HepG2 (cell line): ENCODE measurements around the gene SMAD7. TPM values are rescaled to one million over a fixed set of nuclear protein-coding genes. Genes with fewer than 3 reads are reported as not detected.

Experiments
- DNMT1 ChIP-seq: sonication (generic); formaldehyde crosslinking; IDR thresholded peaks from 2 replicates; pipeline ENCODE4 v1.5.1; 2020; ENCODE audit warnings: mild to moderate bottlenecking, missing genetic modification reagents
- DR1 ChIP-seq: sonication (generic); formaldehyde crosslinking; IDR thresholded peaks from 2 replicates; pipeline ENCODE4 v1.8.0; 2021; ENCODE audit warnings: mild to moderate bottlenecking, missing genetic modification reagents, inconsistent platforms
- ERF ChIP-seq: IDR thresholded peaks from 2 replicates; pipeline ENCODE4 v1.6.1; 2018; ENCODE audit warnings: missing biosample characterization, missing genetic modification reagents
- FOXO4 ChIP-seq: sonication (generic); formaldehyde crosslinking; conservative IDR thresholded peaks from 2 replicates; pipeline ENCODE4 v1.8.1; 2023; ENCODE audit warnings: missing genetic modification reagents
- ISL2 ChIP-seq: sonication (generic); formaldehyde crosslinking; IDR thresholded peaks from 2 replicates; pipeline ENCODE4 v1.5.0; 2020; ENCODE audit warnings: missing genetic modification reagents
- KDM4B ChIP-seq: sonication (generic); formaldehyde crosslinking; IDR thresholded peaks from 2 replicates; pipeline ENCODE4 v1.4.0; 2020; ENCODE audit warnings: missing genetic modification reagents
- KMT2B ChIP-seq: IDR thresholded peaks from 2 replicates; pipeline ENCODE4 v1.6.1; 2016; ENCODE audit warnings: missing genetic modification reagents, missing compliant biosample characterization
- RAD51 ChIP-seq: fragments of 450-650 bp; IDR thresholded peaks from 2 replicates; pipeline ENCODE4 v1.6.1; 2016; ENCODE audit warnings: borderline replicate concordance
- RFXANK ChIP-seq: IDR thresholded peaks from 2 replicates; pipeline ENCODE4 v1.6.1; 2016
- SP140L ChIP-seq: sonication (generic); formaldehyde crosslinking; IDR thresholded peaks from 2 replicates; pipeline ENCODE4 v1.4.0; 2020; ENCODE audit warnings: missing genetic modification reagents, borderline replicate concordance
- SUZ12 ChIP-seq: fragments of 150-350 bp; IDR thresholded peaks from 2 replicates; pipeline ENCODE4 v1.6.1; 2014; ENCODE audit warnings: low read depth, low read length
- ZMAT3 ChIP-seq: sonication (generic); formaldehyde crosslinking; conservative IDR thresholded peaks from 2 replicates; pipeline ENCODE4 v1.7.0; 2021; ENCODE audit warnings: missing genetic modification reagents
- ZNF253 ChIP-seq: sonication (generic); formaldehyde crosslinking; IDR thresholded peaks from 2 replicates; pipeline ENCODE4 v1.8.0; 2022; ENCODE audit warnings: mild to moderate bottlenecking, missing genetic modification reagents, borderline replicate concordance
- ZNF282 ChIP-seq: fragments of 450-650 bp; IDR thresholded peaks from 2 replicates; pipeline ENCODE4 v1.6.1; 2018; ENCODE audit not compliant: partially characterized antibody
- ZNF292 ChIP-seq: sonication (generic); formaldehyde crosslinking; IDR thresholded peaks from 2 replicates; pipeline ENCODE4 v1.8.1; 2022; ENCODE audit warnings: mild to moderate bottlenecking, low read depth, missing genetic modification reagents, borderline replicate concordance
- ZNF33A ChIP-seq: sonication (generic); formaldehyde crosslinking; IDR thresholded peaks from 2 replicates; pipeline ENCODE4 v1.5.1; 2020; ENCODE audit warnings: missing genetic modification reagents, mild to moderate bottlenecking, moderate library complexity, borderline replicate concordance
- ZNF484 ChIP-seq: sonication (generic); formaldehyde crosslinking; IDR thresholded peaks from 2 replicates; pipeline ENCODE4 v1.5.1; 2020; ENCODE audit warnings: mild to moderate bottlenecking, low read depth, missing genetic modification reagents, borderline replicate concordance
- ZNF512B ChIP-seq: sonication (generic); formaldehyde crosslinking; IDR thresholded peaks from 2 replicates; pipeline ENCODE4 v1.5.1; 2020; ENCODE audit warnings: missing genetic modification reagents, mild to moderate bottlenecking, borderline replicate concordance
- ZNF644 ChIP-seq: IDR thresholded peaks from 2 replicates; pipeline ENCODE4 v1.6.1; 2016; ENCODE audit warnings: low read depth
- ZNF660 ChIP-seq: sonication (generic); formaldehyde crosslinking; IDR thresholded peaks from 2 replicates; pipeline ENCODE4 v1.5.1; 2020; ENCODE audit warnings: mild to moderate bottlenecking, low read depth, missing genetic modification reagents, borderline replicate concordance
- ZNF670 ChIP-seq: sonication (generic); formaldehyde crosslinking; IDR thresholded peaks from 2 replicates; pipeline ENCODE4 v1.8.0; 2022; ENCODE audit warnings: mild to moderate bottlenecking, missing genetic modification reagents, borderline replicate concordance
- ZNF672 ChIP-seq: sonication (generic); formaldehyde crosslinking; IDR thresholded peaks from 2 replicates; pipeline ENCODE4 v1.8.1; 2022; ENCODE audit warnings: missing genetic modification reagents
- ZNF790 ChIP-seq: sonication (generic); formaldehyde crosslinking; IDR thresholded peaks from 2 replicates; pipeline ENCODE4 v1.8.0; 2022; ENCODE audit warnings: missing genetic modification reagents, mild to moderate bottlenecking, borderline replicate concordance
- ZNF792 ChIP-seq: IDR thresholded peaks from 2 replicates; pipeline ENCODE4 v1.6.1; 2016
- ZNF878 ChIP-seq: sonication (generic); formaldehyde crosslinking; IDR thresholded peaks from 2 replicates; pipeline ENCODE4 v1.8.1; 2023; ENCODE audit warnings: mild to moderate bottlenecking, missing genetic modification reagents, moderate library complexity
- ZSCAN21 ChIP-seq: sonication (generic); formaldehyde crosslinking; IDR thresholded peaks from 2 replicates; pipeline ENCODE4 v1.8.0; 2022; ENCODE audit warnings: mild to moderate bottlenecking, missing genetic modification reagents, moderate library complexity, borderline replicate concordance
- polyA plus RNA-seq, 8 experiments: library from polyadenylated mRNA; depleted of rRNA in 3 of 8; stranded (reverse) in 7 of 8; unstranded in 1 of 8; fragments of >200 nt; fragmentation: Illumina TruSeq in 4 of 8; extraction: Trizol in 4 of 8; gene quantifications; 2 replicates each; pipeline versions ENCODE4 v1.2.1 to v1.2.3, GENCODE V29; 2011 to 2016; ENCODE audit warnings: low read depth in 4 of 8, missing spikeins in 1 of 8, mixed read lengths in 1 of 8; ENCODE audit not compliant: insufficient read depth in 1 of 8
- total RNA-seq, 5 experiments: library from RNA; depleted of rRNA; stranded (reverse); fragments of >200 nt; fragmentation: Illumina TruSeq; extraction: Trizol; gene quantifications; 2 replicates each; pipeline ENCODE4 v1.2.3, GENCODE V29; 2016; ENCODE audit warnings: low read depth in 1 of 5
- TF ChIP-seq, protein P1 (sequence below): IDR thresholded peaks from 2 replicates; pipeline ENCODE4 v1.6.1; 2012; ENCODE audit warnings: low read depth, low read length, improper control_type of control experiment

SMAD7 gene
- total and polyA plus RNA-seq, 2 of the 13 experiments (the other 11 are each of a cell fraction or from before 2014, with no cell fraction given), result 17.4 to 24.7 TPM

DNA sequence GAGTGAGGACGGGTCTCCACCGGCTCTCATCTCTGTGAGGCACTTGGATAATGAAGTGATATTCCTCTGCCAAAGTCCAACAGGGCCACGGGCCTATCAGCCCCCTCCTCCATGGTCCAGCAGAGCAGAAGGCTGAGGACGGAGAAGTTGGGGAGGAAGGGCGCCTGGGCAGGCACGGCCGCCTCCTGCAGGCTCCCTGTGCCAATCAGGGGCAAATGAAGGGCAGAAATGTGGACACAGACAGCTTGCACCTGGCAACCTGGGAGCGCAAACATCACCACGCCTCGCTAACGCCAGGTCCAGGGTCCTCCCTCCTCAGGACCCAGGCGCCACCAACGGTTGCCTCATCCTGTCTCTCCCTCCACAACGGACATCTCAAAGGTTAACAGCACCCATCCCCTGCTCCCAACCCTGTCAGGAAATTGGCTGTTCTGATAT lies 24.3 kb downstream of the SMAD7 start (continued):
- no peak for TF ChIP-seq ZNF512B (CRISPR knock-in tag)
- no peak for TF ChIP-seq KMT2B (CRISPR knock-in tag)
- TF ChIP-seq, protein P1, sequence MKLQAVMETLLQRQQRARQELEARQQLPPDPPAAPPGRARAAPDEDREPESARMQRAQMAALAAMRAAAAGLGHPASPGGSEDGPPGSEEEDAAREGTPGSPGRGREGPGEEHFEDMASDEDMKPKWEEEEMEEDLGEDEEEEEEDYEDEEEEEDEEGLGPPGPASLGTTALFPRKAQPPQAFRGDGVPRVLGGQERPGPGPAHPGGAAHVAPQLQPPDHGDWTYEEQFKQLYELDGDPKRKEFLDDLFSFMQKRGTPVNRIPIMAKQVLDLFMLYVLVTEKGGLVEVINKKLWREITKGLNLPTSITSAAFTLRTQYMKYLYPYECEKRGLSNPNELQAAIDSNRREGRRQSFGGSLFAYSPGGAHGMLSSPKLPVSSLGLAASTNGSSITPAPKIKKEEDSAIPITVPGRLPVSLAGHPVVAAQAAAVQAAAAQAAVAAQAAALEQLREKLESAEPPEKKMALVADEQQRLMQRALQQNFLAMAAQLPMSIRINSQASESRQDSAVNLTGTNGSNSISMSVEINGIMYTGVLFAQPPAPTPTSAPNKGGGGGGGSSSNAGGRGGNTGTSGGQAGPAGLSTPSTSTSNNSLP, result no peak
- no peak for TF ChIP-seq SP140L
- no peak for TF ChIP-seq ZNF670 (CRISPR knock-in tag)
- TF ChIP-seq ZNF253, result no peak
- TF ChIP-seq ZNF878 (CRISPR knock-in tag), result no peak
- TF ChIP-seq ZNF672 (CRISPR knock-in tag), result no peak
- no peak for TF ChIP-seq KDM4B (CRISPR knock-in tag)
- TF ChIP-seq ZNF282, result no peak
- no peak for TF ChIP-seq DR1 (CRISPR knock-in tag)
- no peak for TF ChIP-seq ZNF644 (CRISPR knock-in tag)
- TF ChIP-seq RFXANK (CRISPR knock-in tag), result no peak
- no peak for TF ChIP-seq RAD51
- no peak for TF ChIP-seq DNMT1
- no peak for TF ChIP-seq FOXO4 (CRISPR knock-in tag)
- TF ChIP-seq SUZ12, result no peak
- TF ChIP-seq ERF (CRISPR knock-in tag), result 0 out of 2 replicates have a peak, but pooled peaks have one; percentile 47
- no peak for TF ChIP-seq ZNF792 (CRISPR knock-in tag)
- no peak for TF ChIP-seq ZNF790 (CRISPR knock-in tag)
- no peak for TF ChIP-seq ZNF660 (CRISPR knock-in tag)
- 0 out of 2 replicates have a peak, but pooled peaks have one; percentile 30 for TF ChIP-seq ISL2 (CRISPR knock-in tag)
- peak; percentile 92; the same call in 1 of the 2 replicates for TF ChIP-seq ZNF292
- TF ChIP-seq ZNF33A (CRISPR knock-in tag), result no peak
- no peak for TF ChIP-seq ZMAT3 (CRISPR knock-in tag)
- TF ChIP-seq ZNF484 (CRISPR knock-in tag), result no peak
- TF ChIP-seq ZSCAN21 (CRISPR knock-in tag), result no peak
